HUES48 (cell line): ENCODE measurements around the gene STK40.

Experiments used
- H3K27ac ChIP-seq: one replicate; pipeline ENCODE4 v1.7.0; 2013; ENCODE audit warnings: low read depth, low read length, inconsistent platforms
- H3K27me3 ChIP-seq: 2 replicates; pipeline ENCODE4 v1.6.1; 2013; ENCODE audit warnings: mild to moderate bottlenecking, low read length; ENCODE audit not compliant: control insufficient read depth, insufficient read depth
- H3K36me3 ChIP-seq: 2 replicates; pipeline ENCODE4 v1.6.1; 2013; ENCODE audit warnings: low read length; ENCODE audit not compliant: control insufficient read depth, insufficient read depth
- H3K4me1 ChIP-seq: 2 replicates; pipeline ENCODE4 v1.6.1; 2013; ENCODE audit warnings: mild to moderate bottlenecking, low read length; ENCODE audit not compliant: control insufficient read depth, insufficient read depth
- H3K4me3 ChIP-seq: 2 replicates; pipeline ENCODE4 v1.5.1; 2013; ENCODE audit warnings: mild to moderate bottlenecking, low read depth, low read length
- H3K9ac ChIP-seq: 2 replicates; pipeline ENCODE4 v1.6.1; 2013; ENCODE audit warnings: mild to moderate bottlenecking, low read depth, low read length, moderate library complexity
- H3K9me3 ChIP-seq: 2 replicates; pipeline ENCODE4 v1.6.1; 2013; ENCODE audit warnings: low read length; ENCODE audit not compliant: control insufficient read depth, insufficient read depth

STK40 gene

DNA sequence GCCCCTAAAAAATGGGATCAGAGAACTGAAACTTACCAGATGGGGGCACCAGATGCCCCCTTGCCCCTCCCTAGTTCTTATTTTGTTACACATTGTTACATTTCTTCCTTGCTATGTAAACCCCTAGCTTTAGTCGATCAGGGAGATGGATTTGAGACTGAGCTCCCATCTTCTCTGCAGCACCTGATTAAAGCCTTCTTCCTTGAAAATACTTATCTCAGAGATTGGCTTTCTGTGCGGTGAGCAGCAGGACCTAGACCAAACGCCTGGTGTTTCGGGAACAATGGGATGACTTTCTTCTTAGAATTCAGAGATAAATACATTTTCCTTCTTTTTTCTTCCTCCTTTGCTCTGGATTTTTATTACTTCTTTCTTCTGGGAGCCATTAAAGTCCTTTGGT is 28.7 kb upstream of the STK40 start:
- Histone ChIP-seq H3K4me1 (peaks cover 3% of the 10 kb centered on the region; the same call in 1 of the 2 replicates), H3K9ac (no peak overlapping the region), H3K27me3 (no peaks in the 10 kb centered on the region), H3K36me3 (no peaks in the 10 kb centered on the region), H3K4me3 (no peak overlapping the region), H3K27ac (no peak overlapping the region), H3K9me3 (no peaks in the 10 kb centered on the region)

DNA sequence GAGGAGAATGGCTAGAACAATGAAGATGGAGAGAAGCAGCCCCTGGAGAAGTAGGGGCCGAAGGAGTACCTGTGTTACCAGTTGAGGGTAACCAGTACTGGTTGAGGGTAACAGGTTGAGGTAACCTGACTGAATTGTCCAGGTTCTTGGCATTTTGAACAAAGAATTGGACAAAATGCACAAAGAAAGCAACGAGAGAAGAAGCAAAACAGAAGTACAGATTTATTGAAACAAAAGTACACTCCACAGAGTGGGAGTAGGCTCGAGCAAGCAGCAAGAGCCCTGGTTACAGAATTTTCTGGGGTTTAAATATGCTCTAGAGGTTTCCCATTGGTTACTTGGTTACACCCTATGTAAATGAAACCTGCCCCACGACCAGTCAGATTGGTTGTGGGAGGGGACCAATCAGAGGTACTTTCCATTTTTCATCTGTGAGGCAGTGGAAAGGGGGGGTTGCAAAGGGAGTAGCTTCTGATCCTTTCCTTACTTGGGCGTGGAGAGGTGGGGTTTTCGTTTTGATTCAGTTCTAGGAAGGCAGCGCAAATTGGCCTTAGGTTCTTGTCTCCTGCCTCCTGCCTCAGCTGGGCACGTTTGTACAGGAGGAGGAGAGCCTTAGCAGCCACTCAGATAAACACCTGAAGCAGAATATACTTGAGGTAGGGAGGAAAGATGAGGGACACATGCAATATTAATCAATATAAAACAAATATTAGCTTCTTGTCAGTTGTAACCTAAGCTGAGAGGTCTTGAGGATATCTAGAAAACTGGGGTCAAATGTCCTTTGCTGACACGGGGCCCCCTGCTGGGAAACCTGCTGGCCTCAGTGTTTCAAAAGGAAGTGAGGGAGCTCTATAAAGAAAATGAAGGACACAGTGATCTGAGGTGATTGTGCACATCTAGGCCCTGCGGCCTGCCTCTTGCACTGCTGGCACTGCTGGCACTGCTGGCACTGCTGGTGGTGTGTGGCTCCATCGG is 26.2 kb upstream of the STK40 start:
- H3K9ac ChIP-seq, result no peak overlapping the region

DNA sequence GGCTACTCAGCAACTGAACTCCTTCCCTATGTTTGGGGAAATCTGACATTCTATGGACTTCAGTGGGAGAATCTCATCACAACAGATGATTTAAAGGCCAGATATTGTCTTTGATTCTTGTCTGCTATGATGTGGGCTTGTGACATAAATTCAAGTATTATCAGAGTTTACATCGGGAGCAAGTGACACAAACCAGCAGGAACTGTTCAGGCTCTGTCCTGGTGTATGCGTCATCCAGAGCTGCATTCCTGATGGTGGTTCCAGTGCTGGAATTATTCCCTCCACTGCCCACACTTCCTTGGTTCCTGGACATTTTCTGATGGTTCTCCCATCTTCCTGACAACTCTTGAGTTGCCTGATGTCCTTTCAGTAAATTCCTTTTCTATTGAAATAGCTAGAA is 22.8 kb upstream of the STK40 start:
- Histone ChIP-seq H3K9me3 (no peaks in the 10 kb centered on the region), H3K36me3 (no peaks in the 10 kb centered on the region), H3K4me3 (no peak overlapping the region), H3K27me3 (no peaks in the 10 kb centered on the region), H3K4me1 (peaks cover 3% of the 10 kb centered on the region; the same call in 1 of the 2 replicates), H3K9ac (no peak overlapping the region), H3K27ac (no peak overlapping the region)

More for the DNA sequence above, 26.2 kb upstream of the STK40 start:
- Histone ChIP-seq H3K36me3 (no peaks in the 10 kb centered on the region), H3K4me1 (peaks cover 3% of the 10 kb centered on the region; the same call in 1 of the 2 replicates), H3K9me3 (no peaks in the 10 kb centered on the region), H3K4me3 (no peak overlapping the region), H3K27ac (no peak overlapping the region), H3K27me3 (no peaks in the 10 kb centered on the region)

DNA sequence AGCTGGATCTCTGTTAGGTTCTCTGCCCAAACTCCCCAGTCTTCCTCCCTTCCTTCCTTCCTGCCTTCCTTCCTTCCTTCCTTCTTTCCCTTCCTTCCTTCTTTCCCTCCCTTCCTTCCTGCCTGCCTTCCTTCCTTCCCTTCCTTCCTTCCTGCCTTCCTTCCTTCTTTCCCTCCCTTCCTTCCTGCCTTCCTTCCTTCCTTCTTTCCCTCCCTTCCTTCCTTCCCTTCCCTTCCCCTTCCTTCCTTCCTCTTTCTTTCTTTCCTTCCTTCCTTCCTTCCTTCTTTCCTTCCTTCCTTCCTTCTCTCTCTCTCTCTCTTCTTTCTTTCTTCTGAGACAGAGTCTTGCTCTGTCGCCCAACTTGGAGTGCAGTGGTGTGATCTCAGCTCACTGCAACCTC is 20.7 kb upstream of the STK40 start:
- Histone ChIP-seq H3K4me1 (no peaks in the 10 kb centered on the region), H3K36me3 (no peaks in the 10 kb centered on the region), H3K9me3 (no peaks in the 10 kb centered on the region), H3K27me3 (no peaks in the 10 kb centered on the region), H3K27ac (no peak overlapping the region), H3K9ac (no peak overlapping the region), H3K4me3 (no peak overlapping the region)

DNA sequence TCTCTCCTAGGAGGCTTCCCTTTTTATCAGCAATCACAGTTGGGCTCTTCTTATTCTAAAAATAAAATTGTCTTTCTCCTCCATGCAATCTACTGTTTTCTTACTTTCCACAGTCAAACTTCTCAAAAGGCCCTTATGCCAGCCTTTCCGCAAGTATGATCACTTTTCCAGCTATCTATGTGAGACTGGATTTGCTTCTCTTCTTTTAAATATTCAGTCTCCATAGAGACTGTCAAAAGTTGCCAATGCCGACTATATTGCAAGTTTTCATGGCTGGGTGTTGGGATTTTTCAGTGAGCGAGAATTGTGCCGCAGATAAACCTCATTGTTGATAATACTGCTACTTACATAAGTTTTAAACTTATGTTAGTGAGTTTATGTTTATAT is 16.8 kb upstream of the STK40 start:
- Histone ChIP-seq H3K27me3 (no peaks in the 10 kb centered on the region), H3K4me3 (no peak overlapping the region), H3K4me1 (peaks cover 4% of the 10 kb centered on the region; the same call in 1 of the 2 replicates), H3K36me3 (no peaks in the 10 kb centered on the region), H3K9me3 (no peaks in the 10 kb centered on the region), H3K27ac (no peak overlapping the region), H3K9ac (no peak overlapping the region)

DNA sequence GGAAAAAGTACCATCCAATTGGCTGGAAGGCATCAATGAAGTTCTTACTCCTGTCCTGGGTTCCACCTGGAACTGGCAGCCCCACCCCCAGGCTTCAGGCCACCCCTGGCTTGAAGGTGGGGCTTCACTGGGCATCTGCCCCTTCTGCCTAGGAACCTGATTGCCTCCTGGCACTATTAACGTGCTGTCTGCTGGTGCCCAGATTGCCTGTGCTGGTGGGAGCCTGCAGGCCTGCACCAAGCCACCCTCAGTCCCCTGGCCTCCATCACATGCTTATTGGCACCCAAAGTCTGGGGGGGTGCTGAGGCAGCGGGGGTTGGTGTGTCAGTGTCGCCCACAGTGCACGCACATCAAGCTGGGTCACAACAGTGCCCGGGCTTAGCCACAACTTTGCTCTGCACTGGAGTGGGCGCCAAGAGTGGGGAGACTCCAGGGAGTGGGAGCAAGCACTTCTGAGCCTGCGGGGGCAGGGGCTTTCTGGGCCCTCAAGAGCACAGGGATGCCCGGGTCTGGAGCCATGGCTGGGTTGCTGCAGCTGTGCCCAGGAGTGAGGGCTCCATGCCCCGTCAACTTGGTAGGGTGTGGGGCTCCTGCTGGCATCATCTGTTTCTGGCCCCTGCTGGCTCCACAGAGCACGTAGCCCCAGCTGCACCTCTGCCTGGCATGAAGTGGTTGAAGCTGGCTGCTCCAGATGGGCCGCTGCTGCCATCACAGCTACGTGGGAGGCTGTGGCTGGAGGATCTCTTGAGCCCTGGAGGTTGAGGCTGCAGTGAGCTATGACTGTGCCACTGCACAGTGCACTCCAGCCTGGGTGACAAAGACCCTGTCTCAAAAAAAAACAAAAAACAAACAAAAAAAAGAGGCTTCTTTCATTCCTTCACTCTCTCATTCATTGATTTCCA is 16.1 kb upstream of the STK40 start:
- Histone ChIP-seq H3K9ac (no peak overlapping the region), H3K27me3 (no peaks in the 10 kb centered on the region), H3K4me3 (peak overlapping the region; percentile 75), H3K36me3 (no peaks in the 10 kb centered on the region), H3K27ac (peak overlapping the region; percentile 98), H3K9me3 (no peaks in the 10 kb centered on the region), H3K4me1 (peaks cover 4% of the 10 kb centered on the region; the same call in 1 of the 2 replicates)

DNA sequence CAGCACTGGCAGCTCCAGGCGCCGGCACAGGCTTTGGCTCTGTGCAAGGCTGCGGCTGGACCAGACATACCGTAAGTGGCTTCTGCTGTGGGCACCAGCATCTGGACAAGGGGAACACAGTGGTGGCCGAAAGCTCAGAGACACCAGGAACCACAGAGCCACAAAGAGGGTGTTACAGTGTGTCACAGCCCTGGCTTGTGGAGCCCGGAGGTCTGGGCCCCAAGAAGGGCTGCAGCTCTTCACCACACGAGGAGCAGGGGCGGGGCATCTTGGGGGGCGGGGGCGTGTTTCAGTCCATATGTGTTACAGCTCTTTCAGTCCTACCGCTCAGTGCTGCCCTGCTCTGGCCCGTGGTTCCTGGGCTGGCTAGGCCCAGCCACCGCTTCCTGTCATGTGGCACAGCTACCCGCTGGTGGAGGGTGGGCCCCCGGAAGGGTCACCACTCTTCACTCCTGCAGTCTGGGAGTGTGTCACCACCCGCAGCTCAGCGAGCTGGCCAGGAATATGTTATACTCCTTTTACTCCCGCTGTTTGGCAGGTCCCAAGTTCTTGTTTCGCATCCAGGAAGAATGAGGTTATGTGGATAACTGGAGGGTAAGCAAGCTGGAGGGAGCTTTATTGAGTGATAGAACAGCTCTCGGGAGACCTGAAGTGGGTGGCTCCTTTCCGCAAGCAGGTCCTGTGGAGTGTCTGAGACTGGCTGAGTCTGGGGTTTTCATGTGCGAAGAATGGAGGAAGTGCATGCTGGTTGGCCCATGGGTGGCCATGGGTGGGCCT is 15.3 kb upstream of the STK40 start:
- H3K27ac ChIP-seq, result peak overlapping the region; percentile 98
- H3K9ac ChIP-seq, result peak overlapping the region; percentile 77
- H3K36me3 ChIP-seq, result no peaks in the 10 kb centered on the region
- H3K9me3 ChIP-seq, result no peaks in the 10 kb centered on the region
- H3K4me1 ChIP-seq, result peaks cover 4% of the 10 kb centered on the region; the same call in 1 of the 2 replicates
- H3K27me3 ChIP-seq, result no peaks in the 10 kb centered on the region
- H3K4me3 ChIP-seq, result peak overlapping the region; percentile 75

DNA sequence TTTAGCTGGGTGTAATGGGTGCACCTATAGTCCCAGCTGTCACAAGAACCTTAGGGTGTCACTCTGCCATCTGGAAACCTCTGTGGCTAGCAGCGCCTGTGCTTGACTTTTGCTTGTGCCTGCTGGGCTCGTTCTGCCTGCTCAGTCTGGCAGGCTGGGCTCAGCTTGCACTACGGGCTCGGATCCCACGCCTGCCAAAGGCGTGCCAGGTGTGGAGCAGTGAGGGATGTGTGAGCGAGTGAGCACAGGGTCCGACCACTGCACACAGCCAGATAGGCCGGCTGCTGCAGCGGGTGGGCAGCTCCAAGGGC is 14.7 kb upstream of the STK40 start:
- Histone ChIP-seq H3K27ac (peak overlapping the region; percentile 98), H3K4me1 (peaks cover 4% of the 10 kb centered on the region; the same call in 1 of the 2 replicates), H3K4me3 (peak overlapping the region; percentile 54; the same call in 1 of the 2 replicates), H3K9ac (no peak overlapping the region), H3K27me3 (no peaks in the 10 kb centered on the region), H3K36me3 (no peaks in the 10 kb centered on the region), H3K9me3 (no peaks in the 10 kb centered on the region)

DNA sequence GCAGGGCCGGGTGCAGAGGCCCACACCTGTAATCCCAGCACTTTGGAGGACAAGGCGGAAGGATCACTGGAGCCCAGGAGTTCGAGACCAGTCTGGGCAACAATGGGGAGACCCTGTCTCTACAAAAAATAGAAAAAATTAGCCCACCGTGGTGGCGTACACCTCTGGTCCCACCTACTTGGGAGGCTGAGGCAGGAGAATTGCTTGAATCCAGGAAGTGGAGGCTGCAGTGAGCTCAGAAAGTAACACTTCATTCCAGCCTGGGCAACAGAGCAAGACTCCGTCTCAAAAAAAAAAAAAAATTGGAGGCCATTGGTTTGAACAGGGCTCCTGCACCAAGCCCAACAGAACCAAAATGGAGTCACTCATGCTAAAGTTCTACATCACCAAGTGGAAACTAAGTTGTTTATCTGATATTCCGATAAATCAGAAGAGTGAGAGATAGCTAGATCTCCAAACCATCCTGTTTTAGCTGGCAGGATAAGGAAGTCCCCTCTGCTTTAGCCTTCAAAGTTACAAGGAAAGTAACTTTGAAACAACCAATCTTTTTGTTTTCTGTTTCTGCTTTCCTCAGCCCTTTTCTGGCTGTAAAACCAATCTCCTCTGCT is 12.8 kb upstream of the STK40 start:
- no peak overlapping the region for H3K9ac ChIP-seq
- H3K4me1 ChIP-seq, result peaks cover 4% of the 10 kb centered on the region; the same call in 1 of the 2 replicates
- H3K36me3 ChIP-seq, result peaks cover 9% of the 10 kb centered on the region
- H3K4me3 ChIP-seq, result peak overlapping the region; percentile 81
- no peaks in the 10 kb centered on the region for H3K27me3 ChIP-seq
- peak overlapping the region; percentile 86 for H3K27ac ChIP-seq
- H3K9me3 ChIP-seq, result no peaks in the 10 kb centered on the region
